SKM-1 (cell line): ENCODE measurements around the gene SSNA1.

Experiments used
- DNase-seq: peaks from one replicate; lab custom pipeline; 2025; ENCODE audit not compliant: unreplicated experiment; lab: John Stamatoyannopoulos, UW

SSNA1 gene

GRCh38 chr9:137219757-137220316 is 31.4 kb downstream of the SSNA1 start:
- no peak for DNase-seq

DNA sequence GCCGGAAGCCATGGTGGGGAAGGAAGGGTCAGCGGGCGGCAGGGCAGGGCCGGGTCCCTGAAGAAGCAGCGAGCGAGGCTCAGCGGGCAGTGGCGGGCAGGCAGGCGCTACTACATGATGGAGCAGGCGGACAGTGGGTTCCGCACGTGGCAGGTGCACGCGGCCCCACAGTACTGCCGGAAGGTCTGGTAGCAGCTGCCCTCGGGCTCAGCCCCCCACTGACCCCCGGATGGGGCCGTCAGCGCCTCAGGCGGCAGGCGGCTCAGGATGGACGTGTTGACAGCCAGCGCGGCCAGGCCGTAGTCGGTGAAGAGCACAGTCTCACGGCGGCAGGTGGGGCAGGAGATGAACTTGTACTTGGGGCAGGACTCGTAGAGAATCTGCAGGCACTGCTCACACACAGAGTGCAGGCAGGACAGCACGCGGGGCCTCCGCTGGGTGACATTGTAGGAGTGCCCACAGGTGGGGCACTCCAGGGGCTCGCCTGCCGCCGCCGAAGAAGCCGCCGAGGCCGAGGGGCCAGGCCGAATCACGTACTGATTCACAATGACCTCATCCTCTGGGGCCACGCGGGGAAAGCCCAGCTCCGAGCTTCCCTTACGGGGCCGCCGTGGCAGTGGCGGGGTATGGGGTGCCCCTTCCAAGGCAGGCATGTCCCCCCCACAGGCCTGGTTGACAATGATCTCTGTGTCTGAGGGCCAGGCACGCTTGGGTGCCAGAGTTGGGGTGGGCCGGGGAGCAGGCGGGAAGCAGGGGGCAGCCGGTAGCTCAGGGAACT is 32.0 kb downstream of the SSNA1 start:
- no peak for DNase-seq

- no peak for DNase-seq
These were observed 32.6 kb downstream of the SSNA1 start for GRCh38 chr9:137221095-137221505.

- no peak for DNase-seq
These were observed 33.1 kb downstream of the SSNA1 start for GRCh38 chr9:137221506-137222111.

- DNase-seq = no peak
These were observed 34.0 kb downstream of the SSNA1 start, which contains the start of gene RNF208 for GRCh38 chr9:137222190-137223077. Gene RNF208 (minus strand): TSS chr9:137222240. CDS start chr9:137221212, 1,028 bp downstream.

- peak; percentile 97 for DNase-seq
These were observed 34.8 kb downstream of the SSNA1 start for GRCh38 chr9:137223078-137223970.

- DNase-seq = no peak
These were observed 36.6 kb downstream of the SSNA1 start, which contains the start of gene CYSRT1 for GRCh38 chr9:137224830-137225694. Gene CYSRT1 (plus strand): TSS chr9:137225174. CDS start chr9:137225622, 448 bp downstream.

GRCh38 chr9:137225699-137226331 is 37.3 kb downstream of the SSNA1 start:
- no peak for DNase-seq

- no peak for DNase-seq
These were observed 38.0 kb downstream of the SSNA1 start for GRCh38 chr9:137226338-137227053.

DNA sequence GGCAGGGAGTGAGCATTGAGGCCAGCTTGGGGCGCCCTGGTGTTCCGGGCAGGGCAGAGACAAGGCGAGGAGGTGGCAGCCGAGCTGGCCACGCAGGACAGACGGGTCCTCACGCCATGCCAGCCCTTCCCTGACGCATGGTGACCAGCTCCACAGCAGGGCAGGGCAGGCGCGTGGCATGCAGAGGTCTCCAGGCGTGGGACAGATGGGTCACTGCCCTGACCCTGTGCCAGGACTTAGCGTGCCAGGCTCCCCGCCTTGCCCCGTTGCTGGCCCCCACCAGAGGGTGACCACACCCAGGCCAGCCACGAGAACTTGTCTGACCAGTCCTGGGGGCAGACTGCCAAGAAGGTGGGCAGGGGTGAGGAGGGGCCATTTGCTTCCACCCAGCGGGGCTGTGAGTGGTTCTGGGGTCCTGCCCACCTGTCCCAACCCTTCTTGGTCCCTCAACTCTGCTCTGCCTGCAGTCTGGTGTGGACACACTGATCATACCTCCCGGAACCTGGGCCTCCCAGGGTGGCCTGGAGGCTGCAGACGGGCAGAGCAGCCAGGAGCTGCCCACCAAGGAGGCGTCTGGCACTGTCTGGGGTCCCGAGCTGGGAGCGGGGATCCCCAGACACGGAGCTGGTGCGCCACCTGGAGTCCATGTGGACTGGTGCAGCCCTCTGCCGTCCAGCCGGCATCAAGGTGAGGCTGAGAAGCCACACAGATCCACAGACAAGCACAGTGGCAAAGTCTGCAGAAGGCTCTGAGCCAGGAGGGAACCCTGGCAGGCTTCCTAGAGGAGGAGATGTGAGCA is 38.8 kb downstream of the SSNA1 start, which contains the start of gene RNF224:
Gene RNF224 (plus strand): TSS at position 449 of the 799 bp plus-strand sequence. CDS start 834 bp downstream, outside the sequence.
- DNase-seq = peak; percentile 55

DNA sequence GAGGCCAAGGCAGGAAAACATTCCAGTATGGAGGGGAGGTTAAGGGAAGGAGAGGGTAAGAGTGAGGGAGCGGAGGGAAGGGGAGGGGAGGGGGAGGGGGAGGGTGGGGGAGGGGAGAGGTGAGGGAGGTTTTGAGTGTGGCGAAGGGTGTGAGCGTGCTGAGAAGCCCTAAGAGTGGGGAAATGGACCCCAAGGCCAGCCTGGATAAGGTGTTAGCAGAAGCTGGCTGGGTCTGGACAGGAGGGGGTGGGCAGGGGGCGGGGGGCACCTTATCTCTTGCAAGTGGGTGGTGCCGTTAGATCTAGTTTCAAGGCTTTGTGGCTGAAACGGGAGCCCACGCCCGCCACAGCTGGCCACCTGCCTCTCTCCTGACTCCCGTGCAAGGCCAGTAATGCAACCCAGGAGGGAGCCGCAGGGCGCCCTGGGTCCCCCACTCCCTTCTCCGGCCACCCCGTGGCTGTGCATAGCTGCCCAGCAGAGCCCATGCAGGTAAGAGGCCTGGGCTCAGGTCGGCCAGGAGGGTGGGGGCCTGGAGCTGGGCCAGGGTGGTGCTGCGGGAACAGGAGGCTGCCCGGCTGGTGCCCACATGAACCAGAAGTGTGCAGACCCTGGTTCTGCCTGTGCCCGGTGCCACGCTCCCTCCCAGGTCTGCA is 39.5 kb downstream of the SSNA1 start:
- DNase-seq = no peak

DNA sequence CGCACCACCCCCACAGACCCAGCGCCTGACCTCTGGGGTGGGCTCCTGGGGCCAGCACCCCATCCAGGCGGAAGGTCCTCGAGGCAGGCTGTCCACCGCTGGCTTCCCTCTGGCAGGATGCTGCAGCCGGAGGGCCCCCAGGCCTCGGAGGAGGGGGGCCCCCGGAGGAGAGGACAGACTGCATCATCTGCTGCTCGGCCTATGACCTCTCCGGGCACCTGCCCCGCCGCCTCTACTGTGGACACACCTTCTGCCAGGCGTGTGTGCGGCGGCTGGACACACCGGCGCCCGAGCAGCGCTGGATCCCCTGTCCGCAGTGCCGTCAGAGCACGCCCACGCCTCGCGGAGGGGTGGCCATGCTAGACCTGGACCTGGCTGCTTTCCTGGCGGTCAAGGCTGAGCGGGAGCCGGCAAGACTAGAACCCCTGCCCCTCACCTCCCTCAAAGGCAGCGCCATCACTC is 40.1 kb downstream of the SSNA1 start:
- DNase-seq = no peak

- no peak for DNase-seq
These were observed 40.8 kb downstream of the SSNA1 start for GRCh38 chr9:137228968-137229896.

GRCh38 chr9:137229903-137230704 is 41.6 kb downstream of the SSNA1 start:
- no peak for DNase-seq
